GM12878 (cell line): Measurements from ENCODE around the gene HM13. TPM values are rescaled to one million over a fixed set of nuclear protein-coding genes. Genes with fewer than 3 reads are reported as not detected.

ENCODE experiments used
- ATAC-seq: fragments of 200-7000 bp; cut with Tn5 transposase; 3 replicates; pipeline ENCODE4 v1.9.1; 2020; ENCODE audit warnings: mild to moderate bottlenecking, moderate library complexity
- BruUV-seq: library from RNA; stranded (reverse); fragments of 400-500 nt; replicated peaks from 2 replicates; lab custom pipeline; 2021; lab: Mats Ljungman, UMichigan
- CTCF ChIA-PET: fragments of 300-600 bp; sonication (Branson Sonifier 250); formaldehyde crosslinking; extraction: SDS; loops from one replicate; lab custom pipeline; 2021; ENCODE audit warnings: inconsistent platforms; lab: Yijun Ruan, JAX
- POLR2A ChIA-PET: fragments of 350-600 bp; formaldehyde crosslinking; extraction: SDS; loops from one replicate; lab custom pipeline; 2021; ENCODE audit warnings: inconsistent platforms; lab: Charles Lee
- RAD21 ChIA-PET: fragments of 300-600 bp; sonication (Branson Sonifier 250); formaldehyde crosslinking; loops from one replicate; lab custom pipeline; 2023; ENCODE audit warnings: antibody characterized with exemption; ENCODE audit not compliant: unreplicated experiment; lab: Charles Lee
- SMC1A ChIA-PET: fragments of 300-600 bp; sonication (Branson Sonifier 250); formaldehyde crosslinking; loops from one replicate; lab custom pipeline; 2023; ENCODE audit not compliant: unreplicated experiment, uncharacterized antibody; lab: Charles Lee
- DNase-seq: peaks from one replicate; pipeline ENCODE4 v3.0.0-alpha.2; 2011; ENCODE audit warnings: low read depth, low spot score
- FAIRE-seq: peaks from 3 replicates; lab custom pipeline; 2011; peaks lifted over from hg19 to GRCh38; lab: Jason Lieb, UNC
- H2AFZ ChIP-seq: 2 replicates; pipeline ENCODE4 v1.6.0; 2011; ENCODE audit warnings: low read depth, low read length, control low read depth; ENCODE audit not compliant: control insufficient read depth
- H3K27ac ChIP-seq: 2 replicates; pipeline ENCODE4 v1.5.1; 2011; ENCODE audit warnings: control low read depth; ENCODE audit not compliant: control insufficient read depth, insufficient read depth
- H3K27me3 ChIP-seq, 2 experiments: replicated peaks in 1 of 2; 2 replicates each; pipeline versions ENCODE4 v1.6.0 to v1.6.1; 2011; ENCODE audit warnings: low read length in 1 of 2; ENCODE audit not compliant: control insufficient read depth in 2 of 2, insufficient read depth in 2 of 2
- H3K36me3 ChIP-seq, 2 experiments: 2 replicates each; pipeline ENCODE4 v1.5.1; 2011; ENCODE audit warnings: low read length in 1 of 2; ENCODE audit not compliant: control insufficient read depth in 2 of 2, insufficient read depth in 2 of 2
- H3K4me1 ChIP-seq: 2 replicates; pipeline ENCODE4 v1.6.1; 2011; ENCODE audit warnings: mild to moderate bottlenecking, low read length, moderate library complexity, mixed read lengths; ENCODE audit not compliant: control insufficient read depth, insufficient read depth
- H3K4me2 ChIP-seq: 2 replicates; pipeline ENCODE4 v1.6.0; 2011; ENCODE audit warnings: control low read depth; ENCODE audit not compliant: control insufficient read depth, insufficient read depth
- H3K4me3 ChIP-seq: fragments of 200-600 bp; sonication (generic); 2 replicates; pipeline ENCODE4 v1.5.1; 2016
- H3K79me2 ChIP-seq: 2 replicates; pipeline ENCODE4 v1.6.0; 2011; ENCODE audit warnings: low read length; ENCODE audit not compliant: control insufficient read depth, insufficient read depth
- H3K9ac ChIP-seq: 2 replicates; pipeline ENCODE4 v1.8.0; 2011; ENCODE audit warnings: low read length, control low read depth, mixed read lengths; ENCODE audit not compliant: control insufficient read depth, insufficient read depth
- H3K9me3 ChIP-seq: replicated peaks from 3 replicates; pipeline ENCODE4 v1.5.1; 2011; ENCODE audit warnings: mild to moderate bottlenecking, low read length; ENCODE audit not compliant: control insufficient read depth, insufficient read depth
- H4K20me1 ChIP-seq: 2 replicates; pipeline ENCODE4 v1.6.0; 2011; ENCODE audit not compliant: control insufficient read depth, insufficient read depth
- HDGF ChIP-seq: fragments of 450-650 bp; IDR thresholded peaks from 2 replicates; pipeline ENCODE4 v1.6.1; 2016; ENCODE audit warnings: antibody characterized with exemption
- POLR2A ChIP-seq: IDR thresholded peaks from 2 replicates; pipeline ENCODE4 v1.6.1; 2011; ENCODE audit warnings: low read depth, mild to moderate bottlenecking, low read length
- RCOR1 ChIP-seq: conservative IDR thresholded peaks from 2 replicates; pipeline ENCODE4 v1.6.1; 2012; ENCODE audit warnings: low read depth, low read length, improper control_type of control experiment
- TCF12 ChIP-seq: IDR thresholded peaks from 2 replicates; pipeline ENCODE4 v1.6.1; 2011; ENCODE audit warnings: low read depth, mild to moderate bottlenecking, low read length
- WGBS: methylation state at CpG from one replicate; pipeline ENCODE4 v1.1.6; 2016; ENCODE audit warnings: low lambda C conversion rate; ENCODE audit not compliant: insufficient replicate concordance, insufficient coverage; ENCODE audit errors: missing lambda C conversion rate; 5-methylcytosine and 5-hydroxymethylcytosine counted together
- in situ Hi-C: fragments of 300-500 bp; cut with MboI; formaldehyde crosslinking; loops from 9 replicates; pipeline ENCODE4 v1.14.3; 2018; ENCODE audit warnings: mixed read lengths
- intact Hi-C: fragments of 100-400 bp; cut with micrococcal nuclease; formaldehyde crosslinking; loops from one replicate; pipeline ENCODE4 v1.14.2; 2022; ENCODE audit not compliant: unreplicated experiment
- polyA plus RNA-seq, 11 experiments: library from polyadenylated mRNA; depleted of rRNA in 4 of 11; unstranded in 6 of 11; stranded (reverse) in 5 of 11; fragments of >200 nt; fragmentation: Nextera tagmentation in 4 of 11; fragmentation: Illumina TruSeq in 1 of 11; extraction: Ambion mirVana in 4 of 11; extraction: Trizol in 1 of 11; gene quantifications; 1 replicate in 1 of 11; 2 replicates in 10 of 11; pipeline versions ENCODE4 v1.2.1 to v1.2.3, GENCODE V29; 2011 to 2016; ENCODE audit warnings: inconsistent platforms in 2 of 11, missing spikeins in 2 of 11, low read depth in 1 of 11
- total RNA-seq, 4 experiments: library from RNA; depleted of rRNA in 3 of 4; stranded (reverse); fragments of >200 nt in 3 of 4; fragmentation: Illumina TruSeq in 1 of 4; extraction: Trizol in 1 of 4; gene quantifications; 2 replicates each; pipeline versions ENCODE4 v1.2.1 to v1.2.3, GENCODE V29; 2013 to 2021

Gene HM13
- total and polyA plus RNA-seq, 10 of the 15 experiments (the other 5 are each of a cell fraction or from before 2014, with no cell fraction given) = 4.8 to 185 (median 81.7) TPM

DNA sequence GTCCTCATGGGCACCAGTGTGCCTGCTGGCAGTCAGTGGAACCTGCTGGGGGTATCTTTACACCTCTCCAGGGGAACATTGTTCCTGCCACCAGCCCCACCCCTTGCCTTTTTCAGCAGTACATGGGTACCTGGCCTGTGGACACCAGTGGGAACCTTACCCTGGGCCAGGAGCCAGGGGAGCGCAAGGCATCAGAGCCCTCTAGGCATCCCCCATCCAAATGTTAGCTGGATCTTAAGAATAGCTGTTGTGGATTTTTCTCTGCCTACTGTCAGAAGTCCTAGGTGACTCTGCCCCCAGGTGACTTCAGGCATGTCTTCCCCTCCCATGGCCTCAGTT lies 52.0 kb downstream of the HM13 start:
- in situ Hi-C loops = no loop called here
- no peaks in the 10 kb centered on the region for H3K9me3 ChIP-seq
- DNase-seq = no peak
- ChIA-PET CTCF (interaction anchor here (1.1 to 29.1 kb wide), 4 partner anchors 7 to 45 kb away, joined by 3 to 958 read pairs (median 30); partner anchors contain the start of gene ID1), RAD21 (interaction anchor here (1.2 to 4.2 kb wide), 2 partner anchors 14 to 46 kb away, joined by 6 to 83 read pairs; no protein-coding TSS in a partner anchor), SMC1A (interaction anchor here (1.2 to 10.3 kb wide), 2 partner anchors 46 to 140 kb away, joined by 3 to 108 read pairs; no protein-coding TSS in a partner anchor), POLR2A (interaction anchor here (0.5 to 1.0 kb wide), 2 partner anchors 9 to 50 kb away, joined by 3 to 9 read pairs; no protein-coding TSS in a partner anchor)
- H3K9ac ChIP-seq = no peak overlapping the region
- peaks cover 15 to 22% of the 10 kb centered on the region in 2 experiments for H3K36me3 ChIP-seq
- no peaks in the 10 kb centered on the region for H3K79me2 ChIP-seq
- no peak for FAIRE-seq
- intact Hi-C loops = no loop called here
- no peak overlapping the region for H3K27ac ChIP-seq
- TF ChIP-seq RCOR1 (no peak), POLR2A (0 out of 2 replicates have a peak, but pooled peaks have one; percentile 6)
- H3K4me2 ChIP-seq = no peak overlapping the region
- WGBS = 100% methylated on average over 1 of the region's 1 CpG
- ATAC-seq = no peak
- H3K27me3 ChIP-seq = no peaks in the 10 kb centered on the region
- no TSS peak for BruUV-seq
- H3K4me1 ChIP-seq = no peaks in the 10 kb centered on the region
- H4K20me1 ChIP-seq = no peaks in the 10 kb centered on the region
- no peak overlapping the region for H2AFZ ChIP-seq
- H3K4me3 ChIP-seq = no peak overlapping the region

DNA sequence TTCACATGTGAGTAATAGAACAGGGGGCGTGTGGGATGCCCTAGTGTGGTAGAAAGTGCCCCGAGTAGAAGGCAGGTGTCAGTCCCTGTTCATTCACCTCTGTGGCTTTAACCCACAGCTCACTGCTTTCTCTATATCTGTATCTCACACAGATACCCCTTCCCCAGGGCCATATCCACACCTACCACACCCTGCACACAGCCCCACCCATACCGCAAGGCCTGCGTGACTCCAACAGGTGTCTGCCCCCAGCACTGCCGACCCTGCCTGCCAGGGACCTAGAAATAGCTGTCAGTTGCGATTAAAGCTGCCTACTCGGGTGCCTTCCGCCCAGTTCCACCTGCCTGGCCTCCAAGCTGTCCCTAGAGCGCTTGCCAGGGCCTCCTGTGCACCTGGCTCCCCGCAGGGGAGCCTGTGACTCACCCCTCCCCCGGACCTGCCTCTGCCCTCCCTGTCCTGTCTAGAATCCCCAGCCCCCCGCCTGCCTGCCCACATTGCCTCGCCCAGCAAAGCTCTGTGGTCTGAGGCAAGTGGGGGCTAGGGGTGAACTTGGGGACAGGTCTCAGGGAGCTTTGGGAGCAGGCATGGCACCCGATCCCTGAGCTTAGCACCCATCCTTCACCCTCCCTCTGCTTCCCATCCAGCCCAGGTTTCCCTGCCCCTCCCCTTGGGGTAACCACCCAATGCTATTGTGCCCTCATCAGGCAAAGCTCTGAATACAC lies 52.6 kb downstream of the HM13 start:
- no TSS peak for BruUV-seq
- no peak for TF ChIP-seq HDGF
- TF ChIP-seq TCF12 = 0 out of 2 replicates have a peak, but pooled peaks have one; percentile 39
- no peaks in the 10 kb centered on the region for H3K9me3 ChIP-seq
- ATAC-seq (no peak; the same call in 2 of the 3 replicates), DNase-seq (no peak), FAIRE-seq (no peak)
- H3K79me2 ChIP-seq = no peaks in the 10 kb centered on the region
- no peaks in the 10 kb centered on the region for H4K20me1 ChIP-seq
- intact Hi-C loops (no loop called here), in situ Hi-C loops (no loop called here)
- H3K27me3 ChIP-seq = no peaks in the 10 kb centered on the region
- H3K4me2 ChIP-seq = no peak overlapping the region
- peaks cover 15 to 20% of the 10 kb centered on the region in 2 experiments for H3K36me3 ChIP-seq
- no peak overlapping the region; the same call in 1 of the 2 replicates for H3K27ac ChIP-seq
- SMC1A ChIA-PET = interaction anchor here (0.5 to 10.3 kb wide), 4 partner anchors 30 to 184 kb away, joined by 3 to 108 read pairs (median 3); no protein-coding TSS in a partner anchor
- H3K9ac ChIP-seq = no peak overlapping the region
- no peak overlapping the region for H3K4me3 ChIP-seq
- WGBS = 57% methylated on average over 12 of the region's 14 CpGs
- CTCF ChIA-PET = interaction anchor here (1.0 to 29.1 kb wide), 8 partner anchors 8 to 157 kb away, joined by 3 to 958 read pairs (median 6); partner anchors contain the start of genes BCL2L1 and ID1
- RAD21 ChIA-PET = interaction anchor here (0.6 to 4.2 kb wide), 5 partner anchors 13 to 341 kb away, joined by 3 to 83 read pairs (median 6); partner anchors contain the start of gene ID1
- POLR2A ChIA-PET = interaction anchor here (0.7 to 1.3 kb wide), 3 partner anchors 9 to 46 kb away, joined by 3 to 9 read pairs (median 6); no protein-coding TSS in a partner anchor
- no peak overlapping the region for H2AFZ ChIP-seq
- H3K4me1 ChIP-seq = no peaks in the 10 kb centered on the region
